Measurements from ENCODE around the gene ZNF277.

ZNF277 gene

DNA sequence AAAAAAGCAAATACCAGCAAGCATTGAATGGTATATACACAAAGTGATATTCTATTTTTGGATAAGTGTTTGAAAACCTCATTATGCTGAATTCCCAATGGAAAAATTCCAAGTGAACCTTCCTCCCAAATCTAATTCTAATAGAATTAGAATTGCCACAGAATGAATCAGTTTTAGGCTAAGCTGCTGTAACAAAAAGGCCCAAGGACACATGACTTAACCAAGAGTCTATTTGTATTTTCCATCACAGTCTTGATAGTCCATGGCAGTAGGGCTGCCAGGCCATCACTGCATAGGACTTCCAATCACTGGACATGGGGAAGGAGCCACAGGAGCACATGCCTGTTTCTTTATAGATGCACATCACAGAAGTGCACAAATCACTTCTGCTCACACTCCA is 152.6 kb downstream of the ZNF277 start:
- H3K9me3 ChIP-seq (ENCODE audit: control extremely low read depth in 1 of 5, control insufficient read depth in 4 of 5, insufficient read depth in 2 of 5, low read depth in 1 of 5, low read length in 4 of 5) = peaks cover 0 to 5% (median 0%) of the 10 kb centered on the region in 5 experiments
- H3K27me3 ChIP-seq (replicated peaks in 2 of 5; ENCODE audit: control insufficient read depth in 4 of 5, insufficient read depth in 5 of 5, low read length in 4 of 5) = no peaks in the 10 kb centered on the region
- H3K36me3 ChIP-seq (ENCODE audit: control insufficient read depth in 4 of 4, insufficient read depth in 4 of 4, low read length in 3 of 4) = no peaks in the 10 kb centered on the region
- no peak for DNase-seq
- no peak overlapping the region for H3K27ac ChIP-seq (ENCODE audit: insufficient read depth in 1 of 2, low read depth in 1 of 2, low read length in 2 of 2, poor library complexity in 1 of 2, severe bottlenecking in 2 of 2)
- no peaks in the 10 kb centered on the region for H3K4me1 ChIP-seq (ENCODE audit: control extremely low read depth in 1 of 4, control insufficient read depth in 4 of 4, insufficient read depth in 4 of 4, low read length in 3 of 4)
- ChIA-PET CTCF (no interaction called here), POLR2A (no interaction called here)
- no peak overlapping the region for H3K4me3 ChIP-seq (ENCODE audit: control insufficient read depth in 1 of 7, extremely low read depth in 1 of 7, insufficient read depth in 4 of 7, low read depth in 2 of 7, low read length in 6 of 7)

DNA sequence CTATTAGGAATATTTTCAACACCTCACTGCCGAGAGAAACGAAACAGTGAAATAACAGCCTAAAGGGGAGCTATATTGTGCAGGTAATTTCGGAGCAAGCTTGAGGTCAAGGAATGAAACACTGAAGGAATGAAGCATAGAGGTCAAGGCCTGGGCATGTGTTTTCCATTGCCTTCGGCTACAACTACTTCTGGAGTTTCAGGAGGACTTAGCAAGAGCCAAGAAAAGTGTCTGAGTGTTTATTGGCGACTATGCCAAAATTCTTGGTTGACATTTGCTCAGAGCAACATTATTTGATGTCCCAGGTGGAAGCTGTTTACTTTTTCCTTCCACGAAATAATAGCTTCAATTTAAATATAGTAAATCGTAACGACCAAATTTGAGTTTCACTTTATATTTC is 154.2 kb downstream of the ZNF277 start:
- no peak for DNase-seq
- 89% methylated on average over 6 of the region's 8 CpGs for WGBS (ENCODE audit: insufficient coverage)
- Histone ChIP-seq H3K27ac (ENCODE audit: insufficient read depth in 1 of 2, low read depth in 1 of 2, low read length in 2 of 2, poor library complexity in 1 of 2, severe bottlenecking in 2 of 2) (no peak overlapping the region), H3K4me3 (ENCODE audit: control insufficient read depth in 1 of 7, extremely low read depth in 1 of 7, insufficient read depth in 4 of 7, low read depth in 2 of 7, low read length in 6 of 7) (no peak overlapping the region), H3K27me3 (replicated peaks in 2 of 5; ENCODE audit: control insufficient read depth in 4 of 5, insufficient read depth in 5 of 5, low read length in 4 of 5) (no peaks in the 10 kb centered on the region), H3K9me3 (ENCODE audit: control extremely low read depth in 1 of 5, control insufficient read depth in 4 of 5, insufficient read depth in 2 of 5, low read depth in 1 of 5, low read length in 4 of 5) (peaks cover 0 to 5% (median 0%) of the 10 kb centered on the region in 5 experiments), H3K36me3 (ENCODE audit: control insufficient read depth in 4 of 4, insufficient read depth in 4 of 4, low read length in 3 of 4) (no peaks in the 10 kb centered on the region), H3K4me1 (ENCODE audit: control extremely low read depth in 1 of 4, control insufficient read depth in 4 of 4, insufficient read depth in 4 of 4, low read length in 3 of 4) (no peaks in the 10 kb centered on the region)
- ChIA-PET POLR2A (no interaction called here), CTCF (no interaction called here)

DNA sequence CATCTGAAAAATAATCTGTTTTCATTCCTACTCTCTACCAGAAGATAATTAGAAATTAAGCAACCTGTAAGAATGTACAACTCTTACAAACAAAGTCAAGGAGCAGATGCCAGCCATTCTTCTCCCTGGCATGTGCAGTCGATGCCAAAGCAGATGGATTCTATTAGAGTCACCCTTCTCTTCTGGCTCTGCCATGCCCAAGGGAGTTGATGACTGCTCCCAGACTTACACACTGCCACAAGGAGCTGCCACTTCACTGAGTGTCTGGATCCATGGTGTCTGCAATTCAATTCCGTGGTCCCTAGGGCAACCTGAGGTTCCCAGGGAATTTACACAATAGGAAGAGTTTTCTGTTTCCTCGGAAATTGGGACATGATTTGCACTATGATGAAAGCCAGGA is 154.7 kb downstream of the ZNF277 start:
- ChIA-PET POLR2A (no interaction called here), CTCF (no interaction called here)
- Histone ChIP-seq H3K4me1 (ENCODE audit: control extremely low read depth in 1 of 4, control insufficient read depth in 4 of 4, insufficient read depth in 4 of 4, low read length in 3 of 4) (no peaks in the 10 kb centered on the region), H3K36me3 (ENCODE audit: control insufficient read depth in 4 of 4, insufficient read depth in 4 of 4, low read length in 3 of 4) (no peaks in the 10 kb centered on the region), H3K9me3 (ENCODE audit: control extremely low read depth in 1 of 5, control insufficient read depth in 4 of 5, insufficient read depth in 2 of 5, low read depth in 1 of 5, low read length in 4 of 5) (peaks cover 0 to 5% (median 0%) of the 10 kb centered on the region in 5 experiments), H3K27ac (ENCODE audit: insufficient read depth in 1 of 2, low read depth in 1 of 2, low read length in 2 of 2, poor library complexity in 1 of 2, severe bottlenecking in 2 of 2) (no peak overlapping the region), H3K27me3 (replicated peaks in 2 of 5; ENCODE audit: control insufficient read depth in 4 of 5, insufficient read depth in 5 of 5, low read length in 4 of 5) (no peaks in the 10 kb centered on the region), H3K4me3 (ENCODE audit: control insufficient read depth in 1 of 7, extremely low read depth in 1 of 7, insufficient read depth in 4 of 7, low read depth in 2 of 7, low read length in 6 of 7) (no peak overlapping the region)
- WGBS (ENCODE audit: insufficient coverage) = 100% methylated on average over 3 of the region's 3 CpGs
- no peak for DNase-seq

- POLR2A ChIA-PET = no interaction called here
- no peaks in the 10 kb centered on the region for H3K4me1 ChIP-seq (ENCODE audit: control extremely low read depth in 1 of 4, control insufficient read depth in 4 of 4, insufficient read depth in 4 of 4, low read length in 3 of 4)
- H3K27ac ChIP-seq (ENCODE audit: insufficient read depth in 1 of 2, low read depth in 1 of 2, low read length in 2 of 2, poor library complexity in 1 of 2, severe bottlenecking in 2 of 2) = no peak overlapping the region
- no peaks in the 10 kb centered on the region for H3K36me3 ChIP-seq (ENCODE audit: control insufficient read depth in 4 of 4, insufficient read depth in 4 of 4, low read length in 3 of 4)
- WGBS (ENCODE audit: insufficient coverage) = no CpG with 5 or more reads among the region's 2 CpGs
- no peaks in the 10 kb centered on the region for H3K27me3 ChIP-seq (replicated peaks in 2 of 5; ENCODE audit: control insufficient read depth in 4 of 5, insufficient read depth in 5 of 5, low read length in 4 of 5)
- CTCF ChIA-PET = no interaction called here
- H3K4me3 ChIP-seq (ENCODE audit: control insufficient read depth in 1 of 7, extremely low read depth in 1 of 7, insufficient read depth in 4 of 7, low read depth in 2 of 7, low read length in 6 of 7) = no peak overlapping the region
- H3K9me3 ChIP-seq (ENCODE audit: control extremely low read depth in 1 of 5, control insufficient read depth in 4 of 5, insufficient read depth in 2 of 5, low read depth in 1 of 5, low read length in 4 of 5) = peaks cover 0 to 5% (median 0%) of the 10 kb centered on the region in 5 experiments
- DNase-seq = peak in 1 of 3 donors; percentile 7
These were observed 155.7 kb downstream of the ZNF277 start for GRCh38 chr7:112362053-112362650.

DNA sequence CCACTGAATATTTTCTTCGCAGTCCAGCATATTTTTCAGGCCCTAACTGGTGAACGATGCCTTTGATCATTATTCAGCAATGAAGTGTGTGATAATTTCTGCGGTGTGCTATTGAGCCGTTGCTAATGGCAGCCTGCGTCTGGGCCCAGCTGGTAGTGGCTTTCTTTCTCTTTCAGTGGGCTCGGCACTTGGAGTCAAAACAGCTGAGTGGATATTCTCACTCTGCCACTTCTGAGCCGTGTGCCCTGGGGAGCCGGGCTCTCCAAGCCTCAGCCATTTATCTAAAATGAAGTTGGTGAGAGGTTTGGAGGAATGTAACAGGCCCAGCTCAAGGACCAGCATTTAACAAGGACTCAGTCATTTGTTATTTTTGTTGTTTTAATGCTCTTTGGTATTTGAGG is 156.2 kb downstream of the ZNF277 start:
- Histone ChIP-seq H3K27ac (ENCODE audit: insufficient read depth in 1 of 2, low read depth in 1 of 2, low read length in 2 of 2, poor library complexity in 1 of 2, severe bottlenecking in 2 of 2) (no peak overlapping the region), H3K36me3 (ENCODE audit: control insufficient read depth in 4 of 4, insufficient read depth in 4 of 4, low read length in 3 of 4) (no peaks in the 10 kb centered on the region), H3K27me3 (replicated peaks in 2 of 5; ENCODE audit: control insufficient read depth in 4 of 5, insufficient read depth in 5 of 5, low read length in 4 of 5) (no peaks in the 10 kb centered on the region), H3K4me3 (ENCODE audit: control insufficient read depth in 1 of 7, extremely low read depth in 1 of 7, insufficient read depth in 4 of 7, low read depth in 2 of 7, low read length in 6 of 7) (no peak overlapping the region), H3K9me3 (ENCODE audit: control extremely low read depth in 1 of 5, control insufficient read depth in 4 of 5, insufficient read depth in 2 of 5, low read depth in 1 of 5, low read length in 4 of 5) (peaks cover 0 to 5% (median 0%) of the 10 kb centered on the region in 5 experiments), H3K4me1 (ENCODE audit: control extremely low read depth in 1 of 4, control insufficient read depth in 4 of 4, insufficient read depth in 4 of 4, low read length in 3 of 4) (no peaks in the 10 kb centered on the region)
- DNase-seq = no peak
- POLR2A ChIA-PET = no interaction called here
- WGBS (ENCODE audit: insufficient coverage) = 87% methylated on average over 6 of the region's 8 CpGs
- CTCF ChIA-PET = no interaction called here

DNA sequence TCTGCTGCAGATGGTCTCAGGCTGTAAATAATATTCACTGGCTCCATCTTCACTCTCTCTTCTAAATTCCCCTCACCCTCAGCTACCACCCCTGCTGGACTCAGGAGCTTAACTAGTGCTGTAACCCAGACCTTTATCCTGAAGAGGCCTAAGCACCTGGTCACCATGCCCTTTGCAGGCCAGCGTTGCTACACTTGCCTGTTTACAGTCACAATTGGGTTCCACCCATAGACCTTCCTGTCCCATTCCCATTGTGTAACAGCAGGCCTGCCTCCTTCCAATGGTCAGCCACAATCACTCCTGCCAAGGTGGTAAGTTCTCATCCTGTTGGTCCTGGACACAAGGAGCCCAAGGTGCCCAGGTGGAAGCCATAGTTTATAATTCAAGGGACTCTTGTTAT is 157.9 kb downstream of the ZNF277 start:
- Histone ChIP-seq H3K4me3 (ENCODE audit: control insufficient read depth in 1 of 7, extremely low read depth in 1 of 7, insufficient read depth in 4 of 7, low read depth in 2 of 7, low read length in 6 of 7) (no peak overlapping the region), H3K27ac (ENCODE audit: insufficient read depth in 1 of 2, low read depth in 1 of 2, low read length in 2 of 2, poor library complexity in 1 of 2, severe bottlenecking in 2 of 2) (no peak overlapping the region), H3K27me3 (replicated peaks in 2 of 5; ENCODE audit: control insufficient read depth in 4 of 5, insufficient read depth in 5 of 5, low read length in 4 of 5) (no peaks in the 10 kb centered on the region), H3K36me3 (ENCODE audit: control insufficient read depth in 4 of 4, insufficient read depth in 4 of 4, low read length in 3 of 4) (no peaks in the 10 kb centered on the region), H3K9me3 (ENCODE audit: control extremely low read depth in 1 of 5, control insufficient read depth in 4 of 5, insufficient read depth in 2 of 5, low read depth in 1 of 5, low read length in 4 of 5) (peaks cover 0 to 3% (median 0%) of the 10 kb centered on the region in 5 experiments), H3K4me1 (ENCODE audit: control extremely low read depth in 1 of 4, control insufficient read depth in 4 of 4, insufficient read depth in 4 of 4, low read length in 3 of 4) (no peaks in the 10 kb centered on the region)
- ChIA-PET CTCF (no interaction called here), POLR2A (no interaction called here)
- no peak for DNase-seq
- WGBS (ENCODE audit: insufficient coverage) = 100% methylated on average over 1 of the region's 1 CpG

DNA sequence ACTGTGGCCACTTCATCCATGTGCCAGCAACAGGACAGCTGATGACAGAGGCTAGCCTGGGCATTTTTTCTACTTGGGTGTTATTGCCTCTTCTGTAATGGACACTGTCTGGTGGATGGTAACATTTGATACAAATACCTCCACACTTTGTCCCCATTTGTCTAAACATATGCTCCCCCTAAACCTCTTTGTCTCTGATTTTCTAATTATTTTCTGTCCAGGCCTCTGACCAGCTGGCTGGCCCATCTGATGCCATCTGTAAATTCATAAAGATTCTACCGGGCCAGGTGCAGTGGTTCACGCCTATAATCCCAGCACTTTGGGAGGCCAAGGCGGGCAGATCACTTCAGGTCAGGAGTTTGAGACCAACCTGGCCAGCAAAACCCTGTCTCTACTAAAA is 159.1 kb downstream of the ZNF277 start:
- no peaks in the 10 kb centered on the region for H3K36me3 ChIP-seq (ENCODE audit: control insufficient read depth in 4 of 4, insufficient read depth in 4 of 4, low read length in 3 of 4)
- WGBS (ENCODE audit: insufficient coverage) = 89% methylated on average over 3 of the region's 3 CpGs
- no peak overlapping the region for H3K4me3 ChIP-seq (ENCODE audit: control insufficient read depth in 1 of 7, extremely low read depth in 1 of 7, insufficient read depth in 4 of 7, low read depth in 2 of 7, low read length in 6 of 7)
- no peaks in the 10 kb centered on the region for H3K4me1 ChIP-seq (ENCODE audit: control extremely low read depth in 1 of 4, control insufficient read depth in 4 of 4, insufficient read depth in 4 of 4, low read length in 3 of 4)
- H3K27me3 ChIP-seq (replicated peaks in 2 of 5; ENCODE audit: control insufficient read depth in 4 of 5, insufficient read depth in 5 of 5, low read length in 4 of 5) = no peaks in the 10 kb centered on the region
- ChIA-PET POLR2A (no interaction called here), CTCF (no interaction called here)
- no peak for DNase-seq
- H3K27ac ChIP-seq (ENCODE audit: insufficient read depth in 1 of 2, low read depth in 1 of 2, low read length in 2 of 2, poor library complexity in 1 of 2, severe bottlenecking in 2 of 2) = no peak overlapping the region
- H3K9me3 ChIP-seq (ENCODE audit: control extremely low read depth in 1 of 5, control insufficient read depth in 4 of 5, insufficient read depth in 2 of 5, low read depth in 1 of 5, low read length in 4 of 5) = no peaks in the 10 kb centered on the region

Measured in common myeloid progenitor, CD34-positive (primary cell).